Adipocyte (in vitro differentiated cells): Measurements from ENCODE around the gene SEMA3G.

ENCODE experiments used
- DNase-seq: peaks from one replicate; pipeline ENCODE4 v3.0.0-alpha.2; 2015; ENCODE audit warnings: low read depth
- H3K27me3 ChIP-seq: replicated peaks from 2 replicates; pipeline ENCODE4 v1.7.0; 2013; ENCODE audit warnings: mild to moderate bottlenecking, low read length, moderate library complexity; ENCODE audit not compliant: control insufficient read depth, insufficient read depth
- H3K36me3 ChIP-seq: 2 replicates; pipeline ENCODE4 v1.7.0; 2013; ENCODE audit warnings: low read length, mild to moderate bottlenecking, moderate library complexity; ENCODE audit not compliant: control insufficient read depth, insufficient read depth, severe bottlenecking
- H3K4me1 ChIP-seq: 2 replicates; pipeline ENCODE4 v1.7.0; 2013; ENCODE audit warnings: mild to moderate bottlenecking, low read length, moderate library complexity; ENCODE audit not compliant: control insufficient read depth, insufficient read depth
- H3K4me3 ChIP-seq: 2 replicates; pipeline ENCODE4 v1.7.0; 2013; ENCODE audit warnings: mild to moderate bottlenecking, low read length, moderate library complexity
- H3K9ac ChIP-seq: 2 replicates; pipeline ENCODE4 v1.7.0; 2013; ENCODE audit warnings: mild to moderate bottlenecking, low read length, moderate library complexity
- H3K9me3 ChIP-seq: 2 replicates; pipeline ENCODE4 v1.7.0; 2013; ENCODE audit warnings: mild to moderate bottlenecking, low read length, moderate library complexity; ENCODE audit not compliant: control insufficient read depth

Gene SEMA3G

GRCh38 chr3:52444860-52445793, at the start of gene SEMA3G:
TSS of gene SEMA3G (minus strand) at chr3:52445103. CDS start at chr3:52445027, 76 bp downstream.
- Histone ChIP-seq H3K36me3 (peaks cover 6% of the 10 kb centered on the region), H3K9me3 (no peaks in the 10 kb centered on the region), H3K4me1 (peaks cover 17% of the 10 kb centered on the region), H3K4me3 (peak within 1 kb of the TSS; percentile 75), H3K27me3 (no peaks in the 10 kb centered on the region), H3K9ac (peak within 1 kb of the TSS; percentile 83)
- DNase-seq, result peak; percentile 82

- Histone ChIP-seq H3K9ac (no peak overlapping the region), H3K27me3 (no peaks in the 10 kb centered on the region), H3K9me3 (no peaks in the 10 kb centered on the region), H3K36me3 (peaks cover 37% of the 10 kb centered on the region), H3K4me1 (peaks cover 25% of the 10 kb centered on the region), H3K4me3 (no peak overlapping the region)
- no peak for DNase-seq
These were observed 49.5 kb upstream of the SEMA3G start for GRCh38 chr3:52494445-52494844.

GRCh38 chr3:52493232-52494017, 48.5 kb upstream of the SEMA3G start:
- Histone ChIP-seq H3K9me3 (no peaks in the 10 kb centered on the region), H3K9ac (no peak overlapping the region), H3K4me3 (no peak overlapping the region), H3K27me3 (no peaks in the 10 kb centered on the region), H3K4me1 (peaks cover 20% of the 10 kb centered on the region), H3K36me3 (peaks cover 46% of the 10 kb centered on the region)
- DNase-seq, result no peak

DNA sequence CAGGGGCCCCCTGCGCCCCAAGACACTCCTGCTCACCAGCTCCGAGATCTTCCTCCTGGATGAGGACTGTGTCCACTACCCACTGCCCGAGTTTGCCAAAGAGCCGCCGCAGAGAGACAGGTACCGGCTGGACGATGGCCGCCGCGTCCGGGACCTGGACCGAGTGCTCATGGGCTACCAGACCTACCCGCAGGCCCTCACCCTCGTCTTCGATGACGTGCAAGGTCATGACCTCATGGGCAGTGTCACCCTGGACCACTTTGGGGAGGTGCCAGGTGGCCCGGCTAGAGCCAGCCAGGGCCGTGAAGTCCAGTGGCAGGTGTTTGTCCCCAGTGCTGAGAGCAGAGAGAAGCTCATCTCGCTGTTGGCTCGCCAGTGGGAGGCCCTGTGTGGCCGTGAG, 47.2 kb upstream of the SEMA3G start:
- Histone ChIP-seq H3K9ac (no peak overlapping the region), H3K36me3 (peaks cover 60% of the 10 kb centered on the region), H3K4me3 (no peak overlapping the region), H3K9me3 (no peaks in the 10 kb centered on the region), H3K27me3 (no peaks in the 10 kb centered on the region), H3K4me1 (peaks cover 12% of the 10 kb centered on the region)
- no peak for DNase-seq

DNA sequence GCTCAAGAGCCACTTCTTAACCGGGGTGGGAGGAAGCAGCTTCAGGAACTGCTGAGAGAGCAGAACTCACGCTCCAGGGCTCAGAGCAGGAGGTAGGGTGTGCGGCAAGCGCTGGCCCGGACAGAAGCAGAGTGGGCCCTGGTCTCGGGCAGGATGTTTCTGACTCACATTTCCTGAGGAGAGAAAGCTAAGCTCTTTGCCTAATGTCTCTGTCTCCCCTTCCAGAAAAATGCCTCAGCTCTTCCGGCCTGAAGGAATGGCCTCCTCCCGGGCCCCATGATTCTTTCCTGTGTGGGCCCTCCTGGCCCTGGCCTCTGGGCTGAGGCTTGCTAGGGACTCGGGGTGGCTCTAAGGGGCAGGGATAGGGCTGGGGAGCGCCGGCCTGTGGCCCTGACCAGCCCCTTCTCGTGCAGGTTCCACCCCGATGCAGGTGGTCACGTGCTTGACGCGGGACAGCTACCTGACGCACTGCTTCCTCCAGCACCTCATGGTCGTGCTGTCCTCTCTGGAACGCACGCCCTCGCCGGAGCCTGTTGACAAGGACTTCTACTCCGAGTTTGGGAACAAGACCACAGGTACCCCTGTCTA, 46.1 kb upstream of the SEMA3G start:
- Histone ChIP-seq H3K9ac (no peak overlapping the region), H3K4me1 (peaks cover 9% of the 10 kb centered on the region), H3K36me3 (peaks cover 70% of the 10 kb centered on the region), H3K4me3 (no peak overlapping the region), H3K9me3 (no peaks in the 10 kb centered on the region), H3K27me3 (no peaks in the 10 kb centered on the region)
- DNase-seq, result no peak

- no peaks in the 10 kb centered on the region for H3K9me3 ChIP-seq
- H3K4me3 ChIP-seq, result no peak overlapping the region
- no peak for DNase-seq
- peaks cover 2% of the 10 kb centered on the region for H3K4me1 ChIP-seq
- H3K36me3 ChIP-seq, result peaks cover 74% of the 10 kb centered on the region
- no peak overlapping the region for H3K9ac ChIP-seq
- H3K27me3 ChIP-seq, result no peaks in the 10 kb centered on the region
These were observed 45.4 kb upstream of the SEMA3G start for GRCh38 chr3:52490035-52490938.

DNA sequence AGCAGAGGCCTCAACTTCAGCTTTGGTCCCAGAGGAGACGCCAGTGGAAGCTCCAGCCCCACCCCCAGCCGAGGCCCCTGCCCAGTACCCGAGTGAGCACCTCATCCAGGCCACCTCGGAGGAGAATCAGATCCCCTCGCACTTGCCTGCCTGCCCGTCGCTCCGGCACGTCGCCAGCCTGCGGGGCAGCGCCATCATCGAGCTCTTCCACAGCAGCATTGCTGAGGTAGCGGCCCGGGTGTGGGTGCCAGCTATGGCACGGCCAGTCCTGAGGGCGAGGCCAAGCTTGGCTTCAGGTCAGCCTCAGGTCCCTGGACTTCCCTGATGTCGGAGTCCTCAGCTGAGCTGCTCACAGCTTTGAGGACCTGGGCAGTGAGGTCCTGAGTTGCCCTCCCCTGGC, 44.5 kb upstream of the SEMA3G start:
- Histone ChIP-seq H3K27me3 (no peaks in the 10 kb centered on the region), H3K4me3 (no peak overlapping the region), H3K4me1 (peaks cover 6% of the 10 kb centered on the region), H3K9ac (no peak overlapping the region), H3K36me3 (peaks cover 74% of the 10 kb centered on the region), H3K9me3 (no peaks in the 10 kb centered on the region)
- DNase-seq, result no peak

GRCh38 chr3:52488746-52489145, 43.8 kb upstream of the SEMA3G start:
- Histone ChIP-seq H3K4me3 (no peak overlapping the region), H3K27me3 (no peaks in the 10 kb centered on the region), H3K36me3 (peaks cover 74% of the 10 kb centered on the region), H3K9me3 (no peaks in the 10 kb centered on the region), H3K4me1 (peaks cover 11% of the 10 kb centered on the region), H3K9ac (no peak overlapping the region)
- no peak for DNase-seq

GRCh38 chr3:52487788-52488691, 43.1 kb upstream of the SEMA3G start:
- Histone ChIP-seq H3K9me3 (no peaks in the 10 kb centered on the region), H3K36me3 (peaks cover 73% of the 10 kb centered on the region), H3K27me3 (no peaks in the 10 kb centered on the region), H3K9ac (no peak overlapping the region), H3K4me1 (peaks cover 18% of the 10 kb centered on the region), H3K4me3 (no peak overlapping the region)
- DNase-seq, result no peak
